Measurements from ENCODE around the gene QARS1. TPM values are rescaled to one million over a fixed set of nuclear protein-coding genes. Genes with fewer than 3 reads are reported as not detected.

QARS1 gene
- total and polyA plus RNA-seq, 10 of the 15 experiments (the other 5 are each of a cell fraction or from before 2014, with no cell fraction given), result 168 to 476 (median 318) TPM

GRCh38 chr3:49131040-49131439, 26.5 kb upstream of the QARS1 start:
- TF ChIP-seq ZZZ3 (IDR thresholded peaks at IDR 0.05; ENCODE audit: control insufficient read depth, insufficient read length, low read depth), result no peak
- no peak for TF ChIP-seq EED (IDR thresholded peaks at IDR 0.05; ENCODE audit: low read depth)
- H3K9ac ChIP-seq (ENCODE audit: control insufficient read depth, insufficient read depth, low read length), result no peak overlapping the region
- DNase-seq (ENCODE audit: low read depth, low spot score) (no peak), ATAC-seq (no peak), FAIRE-seq (no peak)
- in situ Hi-C loops (cut with MboI), result no loop called here
- no peak overlapping the region for H2AFZ ChIP-seq (ENCODE audit: control insufficient read depth, low read depth, low read length)
- no peaks in the 10 kb centered on the region for H4K20me1 ChIP-seq (ENCODE audit: control insufficient read depth, insufficient read depth)
- CTCF ChIA-PET, result no interaction called here
- H3K27me3 ChIP-seq (replicated peaks in 1 of 2; ENCODE audit: control insufficient read depth in 2 of 2, insufficient read depth in 2 of 2, low read length in 1 of 2), result peaks cover 3 to 4% of the 10 kb centered on the region in 2 experiments; a peak in 2 of 4 replicates
- H3K79me2 ChIP-seq (ENCODE audit: control insufficient read depth, insufficient read depth, low read length), result no peaks in the 10 kb centered on the region
- POLR2A ChIA-PET, result no interaction called here
- WGBS (ENCODE audit: insufficient coverage, insufficient replicate concordance, low lambda C conversion rate, missing lambda C conversion rate), result 8% methylated on average over 12 of the region's 12 CpGs
- H3K9me3 ChIP-seq (replicated peaks; ENCODE audit: control insufficient read depth, insufficient read depth, low read length), result no peaks in the 10 kb centered on the region
- H3K4me3 ChIP-seq, result no peak overlapping the region
- H3K4me1 ChIP-seq (ENCODE audit: control insufficient read depth, insufficient read depth, low read length), result no peaks in the 10 kb centered on the region
- H3K4me2 ChIP-seq (ENCODE audit: control insufficient read depth, insufficient read depth), result no peak overlapping the region
- H3K36me3 ChIP-seq (ENCODE audit: control insufficient read depth in 2 of 2, insufficient read depth in 2 of 2, low read length in 1 of 2), result no peaks in the 10 kb centered on the region
- H3K27ac ChIP-seq (ENCODE audit: control insufficient read depth, insufficient read depth), result no peak overlapping the region
- intact Hi-C loops (cut with micrococcal nuclease; ENCODE audit: unreplicated experiment), result no loop called here
- SMC1A ChIA-PET (ENCODE audit: uncharacterized antibody, unreplicated experiment), result no interaction called here
- BruUV-seq (replicated peaks), result no TSS peak
- RAD21 ChIA-PET (ENCODE audit: unreplicated experiment), result no interaction called here

- in situ Hi-C loops (cut with MboI), result no loop called here
These were observed 20.6 kb upstream of the QARS1 start for GRCh38 chr3:49124991-49125670.

More at GRCh38 chr3:49124991-49125670, 20.6 kb upstream of the QARS1 start:
- Histone ChIP-seq H3K9me3 (replicated peaks; ENCODE audit: control insufficient read depth, insufficient read depth, low read length) (no peaks in the 10 kb centered on the region), H2AFZ (ENCODE audit: control insufficient read depth, low read depth, low read length) (no peak overlapping the region), H3K79me2 (ENCODE audit: control insufficient read depth, insufficient read depth, low read length) (peaks cover 4% of the 10 kb centered on the region), H3K27me3 (replicated peaks in 1 of 2; ENCODE audit: control insufficient read depth in 2 of 2, insufficient read depth in 2 of 2, low read length in 1 of 2) (no peaks in the 10 kb centered on the region), H3K4me2 (ENCODE audit: control insufficient read depth, insufficient read depth) (no peak overlapping the region), H3K4me1 (ENCODE audit: control insufficient read depth, insufficient read depth, low read length) (peaks cover 2% of the 10 kb centered on the region; the same call in 1 of the 2 replicates), H3K4me3 (no peak overlapping the region), H3K9ac (ENCODE audit: control insufficient read depth, insufficient read depth, low read length) (no peak overlapping the region), H3K36me3 (ENCODE audit: control insufficient read depth in 2 of 2, insufficient read depth in 2 of 2, low read length in 1 of 2) (no peaks in the 10 kb centered on the region), H4K20me1 (ENCODE audit: control insufficient read depth, insufficient read depth) (no peaks in the 10 kb centered on the region), H3K27ac (ENCODE audit: control insufficient read depth, insufficient read depth) (no peak overlapping the region)
- TF ChIP-seq ATF7 (IDR thresholded peaks at IDR 0.05; ENCODE audit: low read depth) (no peak), RAD21 (IDR thresholded peaks at IDR 0.05; ENCODE audit: insufficient read depth, low read depth, low read length) (peak; percentile 38; the same call in 1 of the 2 replicates), CTCF (IDR thresholded peaks at IDR 0.05 in 2 of 3, conservative IDR thresholded peaks at IDR 0.05 in 1 of 3; ENCODE audit: control insufficient read depth in 2 of 3, extremely low read depth in 1 of 3, insufficient read depth in 1 of 3, low read depth in 3 of 3, low read length in 3 of 3) (peak in 2 of 3 experiments; percentile 39 to 53; a peak in 4 of 6 replicates)
- 15% methylated on average over 14 of the region's 14 CpGs for WGBS (ENCODE audit: insufficient coverage, insufficient replicate concordance, low lambda C conversion rate, missing lambda C conversion rate)
- ChIA-PET POLR2A (no interaction called here), RAD21 (ENCODE audit: unreplicated experiment) (interaction anchor here (1.2 kb wide), 1 partner anchor 140 kb away, joined by 4 read pairs; no protein-coding TSS in a partner anchor), CTCF (interaction anchor here (1.0 to 1.8 kb wide), 4 partner anchors 11 to 137 kb away, joined by 3 to 13 read pairs (median 6); partner anchors contain the start of gene QRICH1), SMC1A (ENCODE audit: uncharacterized antibody, unreplicated experiment) (interaction anchor here (1.3 kb wide), 1 partner anchor 137 kb away, joined by 4 read pairs; no protein-coding TSS in a partner anchor)
- ATAC-seq (peak; percentile 18; the same call in 2 of the 3 replicates), DNase-seq (ENCODE audit: low read depth, low spot score) (no peak), FAIRE-seq (no peak)
- BruUV-seq (replicated peaks), result no TSS peak
- intact Hi-C loops (cut with micrococcal nuclease; ENCODE audit: unreplicated experiment), result no loop called here
